ENCODE measurements around the gene CDH11.

GRCh38 chr16:65075877-65076276, 46.0 kb downstream of the CDH11 start:
- TF ChIP-seq CTCF (IDR thresholded peaks at IDR 0.05; ENCODE audit: insufficient read depth, low read length) (no peak), REST (IDR thresholded peaks at IDR 0.05; ENCODE audit: insufficient replicate concordance, low read depth) (no peak), POLR2AphosphoS5 (IDR thresholded peaks at IDR 0.05; ENCODE audit: low read depth) (no peak), SPI1 (IDR thresholded peaks at IDR 0.05; ENCODE audit: borderline replicate concordance, low read depth) (no peak), GABPA (IDR thresholded peaks at IDR 0.05; ENCODE audit: low read depth) (no peak)
